WTC11 (cell line): ENCODE results near the gene APOOL. TPM values are rescaled to one million over a fixed set of nuclear protein-coding genes. Genes with fewer than 3 reads are reported as not detected.

Experiments
- ATAC-seq: fragments of 200-7000 bp; cut with Tn5 transposase; 2 replicates; pipeline ENCODE4 v1.10.0; 2021; ENCODE audit warnings: mild to moderate bottlenecking, moderate library complexity
- CTCF ChIA-PET: fragments of 300-600 bp; sonication (Branson Sonifier 250); formaldehyde crosslinking; loops from one replicate; lab custom pipeline; 2021; ENCODE audit warnings: antibody characterized with exemption; lab: Charles Lee
- POLR2A ChIA-PET: fragments of 350-600 bp; sonication (Branson Sonifier 250); formaldehyde crosslinking; loops from one replicate; lab custom pipeline; 2021; ENCODE audit warnings: antibody characterized with exemption; lab: Charles Lee
- DNase-seq: peaks from one replicate; pipeline ENCODE4 v3.0.0; 2021; ENCODE audit warnings: low spot score
- H3K27ac Mint-ChIP-seq: 2 replicates; pipeline ENCODE4 v1.8.0; 2021; ENCODE audit warnings: mixed read lengths
- H3K27me3 Mint-ChIP-seq: 2 replicates; pipeline ENCODE4 v1.8.0; 2021; ENCODE audit warnings: low read depth, mild to moderate bottlenecking, moderate library complexity, mixed read lengths
- H3K36me3 Mint-ChIP-seq: 2 replicates; pipeline ENCODE4 v1.8.0; 2021; ENCODE audit warnings: mixed read lengths
- H3K4me1 Mint-ChIP-seq: 2 replicates; pipeline ENCODE4 v1.8.0; 2022; ENCODE audit warnings: mixed read lengths
- H3K4me3 Mint-ChIP-seq: 2 replicates; pipeline ENCODE4 v1.8.0; 2021; ENCODE audit warnings: mild to moderate bottlenecking, moderate library complexity, mixed read lengths
- H3K9me3 Mint-ChIP-seq: 2 replicates; pipeline ENCODE4 v1.8.0; 2021; ENCODE audit warnings: mixed read lengths
- AFF4 ChIP-seq: sonication (generic); formaldehyde crosslinking; IDR thresholded peaks from 2 replicates; pipeline ENCODE4 v1.8.1; 2023; ENCODE audit warnings: mild to moderate bottlenecking, missing genetic modification reagents, borderline replicate concordance
- AR ChIP-seq: fragments of 250-450 bp; sonication (Bioruptor Pico); IDR thresholded peaks from 2 replicates; pipeline ENCODE4 v1.9.0; 2021; ENCODE audit warnings: mild to moderate bottlenecking
- ATF1 ChIP-seq: sonication (generic); formaldehyde crosslinking; IDR thresholded peaks from 2 replicates; pipeline ENCODE4 v1.8.1; 2023; ENCODE audit warnings: mild to moderate bottlenecking, moderate library complexity, missing genetic modification reagents
- ATF3 ChIP-seq: sonication (generic); formaldehyde crosslinking; conservative IDR thresholded peaks from 2 replicates; pipeline ENCODE4 v1.8.1; 2022; ENCODE audit warnings: mild to moderate bottlenecking, missing genetic modification reagents
- CBFB ChIP-seq: sonication (generic); formaldehyde crosslinking; IDR thresholded peaks from 2 replicates; pipeline ENCODE4 v1.8.1; 2022; ENCODE audit warnings: mild to moderate bottlenecking, low read depth, missing genetic modification reagents
- CDX4 ChIP-seq: fragments of 250-450 bp; sonication (Bioruptor Pico); IDR thresholded peaks from 2 replicates; pipeline ENCODE4 v1.9.0; 2021; ENCODE audit warnings: moderate library complexity, mild to moderate bottlenecking, inconsistent platforms, borderline replicate concordance
- CREM ChIP-seq: sonication (generic); formaldehyde crosslinking; IDR thresholded peaks from 2 replicates; pipeline ENCODE4 v1.8.1; 2022; ENCODE audit warnings: mild to moderate bottlenecking, missing genetic modification reagents, moderate library complexity
- ESRRA ChIP-seq: sonication (generic); formaldehyde crosslinking; IDR thresholded peaks from 2 replicates; pipeline ENCODE4 v1.8.1; 2022; ENCODE audit warnings: mild to moderate bottlenecking, missing genetic modification reagents, borderline replicate concordance
- FOXP1 ChIP-seq: sonication (generic); formaldehyde crosslinking; IDR thresholded peaks from 2 replicates; pipeline ENCODE4 v1.8.0; 2022; ENCODE audit warnings: missing genetic modification reagents, mild to moderate bottlenecking, moderate library complexity, borderline replicate concordance
- IRF1 ChIP-seq: sonication (generic); formaldehyde crosslinking; IDR thresholded peaks from 2 replicates; pipeline ENCODE4 v1.8.0; 2023; ENCODE audit warnings: missing genetic modification reagents
- MAX ChIP-seq: sonication (generic); formaldehyde crosslinking; IDR thresholded peaks from 2 replicates; pipeline ENCODE4 v1.8.0; 2022; ENCODE audit warnings: mild to moderate bottlenecking, missing genetic modification reagents
- NFATC4 ChIP-seq: fragments of 250-450 bp; sonication (Bioruptor Pico); IDR thresholded peaks from 2 replicates; pipeline ENCODE4 v1.9.0; 2021; ENCODE audit warnings: mild to moderate bottlenecking
- NR2C2 ChIP-seq: sonication (generic); formaldehyde crosslinking; IDR thresholded peaks from 2 replicates; pipeline ENCODE4 v1.8.0; 2022; ENCODE audit warnings: mild to moderate bottlenecking, missing genetic modification reagents
- OVOL2 ChIP-seq: fragments of 250-450 bp; sonication (Bioruptor Pico); IDR thresholded peaks from 2 replicates; pipeline ENCODE4 v1.9.0; 2021; ENCODE audit warnings: mild to moderate bottlenecking, borderline replicate concordance
- SMAD3 ChIP-seq: sonication (generic); formaldehyde crosslinking; IDR thresholded peaks from 2 replicates; pipeline ENCODE4 v1.8.0; 2022; ENCODE audit warnings: missing genetic modification reagents, mild to moderate bottlenecking, borderline replicate concordance
- ZBTB43 ChIP-seq: sonication (generic); formaldehyde crosslinking; IDR thresholded peaks from 2 replicates; pipeline ENCODE4 v1.8.1; 2023; ENCODE audit warnings: mild to moderate bottlenecking, missing genetic modification reagents
- ZNF396 ChIP-seq: fragments of 250-450 bp; sonication (Bioruptor Pico); IDR thresholded peaks from 2 replicates; pipeline ENCODE4 v1.8.0; 2021; ENCODE audit warnings: mild to moderate bottlenecking, moderate library complexity, borderline replicate concordance
- ZNF416 ChIP-seq: fragments of 250-450 bp; sonication (Bioruptor Pico); IDR thresholded peaks from 2 replicates; pipeline ENCODE4 v1.9.0; 2021; ENCODE audit warnings: mild to moderate bottlenecking, inconsistent platforms
- ZNF671 ChIP-seq: fragments of 250-450 bp; sonication (Bioruptor Pico); IDR thresholded peaks from 2 replicates; pipeline ENCODE4 v1.8.0; 2021; ENCODE audit warnings: mild to moderate bottlenecking
- total RNA-seq: library from RNA; stranded (reverse); gene quantifications from 3 replicates; pipeline ENCODE4 v1.2.3, GENCODE V29; 2021

APOOL gene
- total RNA-seq, 1 experiment from 2014 or later = 14.4 TPM

GRCh38 chrX:85024562-85024961 is 20.9 kb downstream of the APOOL start:
- ChIA-PET POLR2A (no interaction called here), CTCF (no interaction called here)
- no peak for DNase-seq
- H3K4me1 Mint-ChIP-seq = peaks cover 29% of the 10 kb centered on the region
- TF ChIP-seq ESRRA (CRISPR knock-in tag) (no peak), FOXP1 (CRISPR knock-in tag) (no peak), CREM (CRISPR knock-in tag) (no peak), ZNF416 (no peak), MAX (CRISPR knock-in tag) (no peak), CDX4 (CRISPR knock-in tag) (no peak), ZNF396 (CRISPR knock-in tag) (no peak), CBFB (CRISPR knock-in tag) (no peak), AFF4 (no peak), OVOL2 (CRISPR knock-in tag) (no peak), SMAD3 (no peak), NR2C2 (no peak), AR (CRISPR knock-in tag) (no peak), ATF1 (CRISPR knock-in tag) (no peak), ZBTB43 (CRISPR knock-in tag) (no peak), ATF3 (no peak)
- TF ChIP-seq, all 79 proteins: peak for 0
- Mint-ChIP-seq H3K4me3 (no peak overlapping the region), H3K36me3 (peaks cover 26% of the 10 kb centered on the region), H3K27me3 (no peaks in the 10 kb centered on the region), H3K27ac (no peak overlapping the region), H3K9me3 (peaks cover 14% of the 10 kb centered on the region)
- ATAC-seq = no peak

GRCh38 chrX:85026170-85026569 is 22.5 kb downstream of the APOOL start:
- peak overlapping the region; percentile 79 for H3K27ac Mint-ChIP-seq
- TF ChIP-seq AFF4 (no peak), AR (CRISPR knock-in tag) (no peak), ZNF671 (CRISPR knock-in tag) (no peak), IRF1 (CRISPR knock-in tag) (no peak), NFATC4 (no peak)

More at GRCh38 chrX:85026170-85026569, 22.5 kb downstream of the APOOL start:
- ChIA-PET CTCF (no interaction called here), POLR2A (no interaction called here)
- peaks cover 29% of the 10 kb centered on the region for H3K4me1 Mint-ChIP-seq
- H3K36me3 Mint-ChIP-seq = peaks cover 24% of the 10 kb centered on the region
- ATAC-seq = peak; percentile 71
- H3K9me3 Mint-ChIP-seq = peaks cover 14% of the 10 kb centered on the region
- no peaks in the 10 kb centered on the region for H3K27me3 Mint-ChIP-seq
- no peak for DNase-seq
- no peak overlapping the region for H3K4me3 Mint-ChIP-seq
